GM03348 (cell line): ENCODE data around the gene SSH2.
"Not testable (repeated sequence)": the region's sequence is repeated elsewhere in the genome, so short reads cannot be mapped to it uniquely, and the experiment has no call there.

ENCODE experiments used
- DNase-seq: peaks from one replicate; pipeline ENCODE4 v3.0.0; 2012; ENCODE audit warnings: low spot score

The SSH2 gene

DNA sequence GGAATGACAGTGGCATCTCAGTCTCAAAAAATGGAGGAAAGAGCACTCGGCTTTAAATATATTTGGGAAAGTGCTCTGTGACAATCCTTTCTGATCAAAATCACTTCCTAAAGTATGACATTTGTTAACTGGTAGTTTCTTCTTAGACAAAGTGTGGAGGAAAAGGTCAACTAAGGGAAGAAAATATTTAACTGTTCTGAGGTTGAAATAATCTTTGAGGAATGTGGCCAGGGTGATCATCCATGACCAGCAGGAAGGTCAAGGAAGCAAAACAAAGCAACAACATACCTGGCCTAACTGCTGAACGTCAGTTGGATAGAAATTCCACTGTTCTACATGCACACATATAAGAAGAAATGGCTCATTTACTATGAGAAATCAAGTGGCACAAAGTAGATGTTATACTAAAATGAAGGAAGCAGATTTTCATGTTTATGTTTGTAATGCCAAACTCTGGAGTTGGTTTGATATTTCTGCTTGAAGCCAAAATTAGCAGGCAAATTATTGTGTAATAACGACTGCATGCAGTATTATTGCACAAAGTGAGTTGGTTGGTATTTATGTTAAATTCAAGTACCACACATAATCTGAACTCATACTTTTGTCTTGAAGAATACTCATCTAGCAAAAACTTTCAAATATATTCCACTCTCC, 220.0 kb downstream of the SSH2 start:
- peak; percentile 23 for DNase-seq

DNA sequence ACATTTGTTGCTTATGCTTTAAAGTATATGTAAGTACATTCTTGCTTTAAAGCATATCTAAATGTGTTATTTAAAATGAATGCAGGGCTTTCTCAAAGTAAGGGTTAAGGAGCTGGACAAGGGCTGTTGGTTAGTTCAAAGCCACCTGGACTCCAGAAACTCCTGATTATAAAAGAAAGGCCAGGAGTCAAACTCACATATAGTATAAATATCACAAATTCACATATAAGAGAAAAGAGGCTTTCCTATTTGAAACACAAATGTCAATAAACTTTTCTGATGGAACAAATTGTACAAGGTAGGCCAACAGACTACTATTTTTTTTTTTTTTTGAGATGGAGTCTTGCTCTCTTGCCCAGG, 222.8 kb downstream of the SSH2 start:
- no peak for DNase-seq

- DNase-seq: no peak
Observed at GRCh38 chr17:29706045-29706431, 224.0 kb downstream of the SSH2 start.

GRCh38 chr17:29705386-29705785, 224.6 kb downstream of the SSH2 start:
- no peak for DNase-seq

DNA sequence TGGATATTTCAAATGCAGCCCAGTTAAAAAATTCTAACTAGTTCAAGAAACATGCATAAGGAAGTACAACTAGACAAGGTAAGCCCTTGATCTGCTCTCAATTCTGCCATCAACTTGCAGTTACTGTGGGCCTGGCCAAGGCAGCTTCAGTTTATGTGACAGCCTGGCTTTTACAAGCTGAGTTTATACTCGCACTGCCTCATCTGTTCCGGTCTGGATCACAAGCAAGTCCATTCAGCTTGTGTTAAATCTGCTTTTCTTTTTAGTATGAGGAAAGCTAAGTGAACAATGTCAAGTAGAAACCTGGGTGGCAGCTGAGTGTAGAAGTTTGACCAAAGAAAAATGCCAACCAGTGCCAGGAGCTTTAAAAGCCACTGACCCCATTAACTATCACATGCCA, 230.7 kb downstream of the SSH2 start:
- DNase-seq: no peak

DNA sequence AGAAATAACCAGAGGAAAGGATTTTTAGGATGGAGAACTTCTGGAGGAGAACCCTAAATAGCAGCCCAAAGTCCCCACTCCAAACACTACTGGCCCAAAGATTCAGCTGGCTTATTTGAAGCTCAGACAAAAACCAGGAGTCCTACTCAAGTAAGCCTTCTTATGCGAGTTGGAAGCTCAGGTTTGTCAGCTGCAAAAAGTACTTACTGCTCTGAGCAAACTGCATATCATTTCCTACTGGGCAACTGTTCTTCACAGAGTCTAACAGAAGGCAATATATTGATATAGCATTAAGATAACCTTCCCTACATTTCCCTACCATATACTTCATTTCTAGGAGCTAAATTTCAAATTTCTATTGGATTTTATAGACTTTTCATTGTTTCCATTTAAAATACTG, 231.2 kb downstream of the SSH2 start:
- DNase-seq: no peak

DNA sequence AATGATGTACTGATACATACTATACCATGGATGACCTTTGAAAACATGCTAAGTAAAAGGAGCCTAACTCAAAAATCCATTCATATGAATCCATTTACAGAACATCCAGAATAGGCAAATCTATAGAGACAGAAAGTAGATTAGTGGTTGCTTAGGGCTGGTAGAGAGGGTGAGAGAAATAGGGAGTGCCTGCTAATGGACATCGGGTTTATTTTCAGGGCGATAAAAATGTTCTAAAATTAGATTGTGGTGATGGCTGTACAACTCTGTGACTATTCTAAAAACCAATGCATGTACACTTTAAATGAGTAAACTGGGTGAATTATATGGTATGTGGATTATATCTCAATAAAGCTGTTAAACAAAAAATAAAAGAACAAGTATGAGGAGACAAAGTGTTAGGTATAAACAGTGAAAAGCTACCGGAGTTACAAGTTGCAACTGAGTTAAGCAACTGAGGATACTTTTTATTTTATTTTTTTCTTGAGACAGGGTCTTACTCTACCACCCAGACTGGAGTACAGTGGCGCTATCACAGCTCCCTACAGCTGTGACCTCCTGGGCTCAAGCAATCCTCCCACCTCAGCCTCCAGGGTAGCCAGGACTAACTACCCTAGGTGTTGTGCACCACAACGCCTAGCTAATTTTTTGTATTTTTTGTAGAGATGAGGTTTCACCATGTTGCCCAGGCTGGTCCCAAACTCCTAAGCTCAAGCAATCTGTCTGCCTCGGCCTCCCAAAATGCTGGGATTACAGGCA, 231.8 kb downstream of the SSH2 start:
- DNase-seq: no peak

- no peak for DNase-seq
Observed at GRCh38 chr17:29697371-29697770, 232.7 kb downstream of the SSH2 start.

GRCh38 chr17:29694918-29695563, 235.0 kb downstream of the SSH2 start:
- DNase-seq: no peak

- no peak for DNase-seq
Observed at GRCh38 chr17:29693751-29694150, 236.3 kb downstream of the SSH2 start.

- no peak for DNase-seq
Observed at GRCh38 chr17:29687596-29687995, 242.4 kb downstream of the SSH2 start.

- no peak for DNase-seq
Observed at GRCh38 chr17:29686993-29687590, 242.9 kb downstream of the SSH2 start.

DNA sequence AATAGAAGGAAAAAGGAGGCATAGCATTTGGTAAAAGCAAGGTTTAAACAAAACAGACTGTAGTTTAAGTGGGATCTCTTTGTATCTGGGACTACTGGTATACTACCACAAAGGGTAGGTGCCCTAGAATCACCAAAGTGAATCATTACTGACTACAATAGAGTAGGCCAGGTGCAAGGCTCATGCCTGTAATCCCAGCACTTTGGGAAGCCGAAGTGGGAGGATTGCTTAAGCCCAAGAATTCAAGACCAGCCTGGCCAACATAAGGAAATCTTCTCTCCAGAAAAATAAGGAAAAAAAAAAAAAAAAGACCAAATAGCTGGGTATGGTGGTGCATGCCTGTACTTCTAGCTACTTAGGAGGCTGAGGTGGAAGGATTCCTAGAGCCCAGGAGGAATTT, 246.5 kb downstream of the SSH2 start:
- DNase-seq: no peak

GRCh38 chr17:29682987-29683386, 247.0 kb downstream of the SSH2 start:
- DNase-seq: no peak

DNA sequence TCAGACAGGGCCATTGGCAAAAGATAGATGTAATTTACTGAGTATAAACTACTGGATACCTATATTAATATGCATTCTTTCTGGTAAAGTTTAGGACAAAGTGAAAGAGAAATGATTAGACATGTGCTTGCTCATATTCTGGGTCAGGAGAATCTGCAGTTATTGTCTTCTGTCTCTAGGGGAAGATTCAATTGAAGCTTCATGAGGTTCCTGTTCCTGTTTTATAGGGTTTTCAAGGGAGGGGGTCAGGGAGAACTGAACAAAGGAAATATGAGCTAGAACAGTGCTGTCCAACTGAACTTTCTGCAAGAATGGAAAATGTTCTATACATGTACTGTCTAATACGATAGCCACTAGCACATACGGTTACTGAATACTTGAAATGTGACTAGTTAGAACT, 248.0 kb downstream of the SSH2 start:
- no peak for DNase-seq

- DNase-seq: no peak
Observed at GRCh38 chr17:29677824-29678223, 252.2 kb downstream of the SSH2 start.

GRCh38 chr17:29677221-29677791, 252.7 kb downstream of the SSH2 start:
- DNase-seq: peak; percentile 24

- DNase-seq: not testable (repeated sequence)
Observed at GRCh38 chr17:29675961-29676360, 254.1 kb downstream of the SSH2 start.

GRCh38 chr17:29674281-29674680, 255.7 kb downstream of the SSH2 start:
- DNase-seq: no peak

GRCh38 chr17:29671661-29672060, 258.4 kb downstream of the SSH2 start:
- no peak for DNase-seq

DNA sequence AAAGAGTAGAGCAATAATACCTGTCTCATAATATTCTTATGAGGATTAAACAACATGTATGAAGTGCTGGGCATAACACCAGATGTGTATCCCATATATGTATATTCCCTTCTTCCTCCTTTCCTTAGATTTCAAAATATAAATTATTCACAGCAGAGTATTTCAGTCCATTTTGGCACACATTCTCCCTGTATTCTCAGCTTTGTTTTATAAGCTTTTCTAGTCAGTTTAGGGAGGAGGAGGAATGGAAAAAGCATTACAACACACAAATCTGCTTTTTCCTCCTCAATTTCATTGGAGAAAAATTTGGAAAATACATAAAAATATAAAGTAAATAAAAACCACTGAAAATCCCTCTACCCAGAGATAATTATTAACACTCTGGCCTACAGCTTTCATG, 260.8 kb downstream of the SSH2 start:
- no peak for DNase-seq

- DNase-seq: no peak
Observed at GRCh38 chr17:29667969-29668368, 262.1 kb downstream of the SSH2 start.

- no peak for DNase-seq
Observed at GRCh38 chr17:29665481-29665810, 264.6 kb downstream of the SSH2 start.
